Gastroesophageal sphincter (tissue), 3 donors: Measurements from ENCODE around the gene NUP88.

Source experiments
- EP300 ChIP-seq: sonication (generic); formaldehyde crosslinking; IDR thresholded peaks from one replicate; pipeline ENCODE4 v1.6.1; 2017; ENCODE audit warnings: antibody characterized with exemption, mild to moderate bottlenecking
- POLR2A ChIP-seq, 2 donors: fragments of 450-650 bp; IDR thresholded peaks; one replicate each; pipeline ENCODE4 v1.6.1; 2017; ENCODE audit warnings: antibody characterized with exemption in 2 of 2, mild to moderate bottlenecking in 2 of 2, moderate library complexity in 1 of 2
- POLR2AphosphoS5 ChIP-seq: sonication (generic); formaldehyde crosslinking; IDR thresholded peaks from one replicate; pipeline ENCODE4 v1.6.1; 2017; ENCODE audit warnings: antibody characterized with exemption
- TF ChIP-seq, protein P1 (sequence below), 4 experiments: fragments of 200-600 bp in 2 of 4; fragments of 450-650 bp in 2 of 4; sonication (generic) in 1 of 4; IDR thresholded peaks; one replicate each; pipeline ENCODE4 v1.5.1; 2017 to 2019; ENCODE audit warnings: antibody characterized with exemption in 4 of 4, mild to moderate bottlenecking in 2 of 4, moderate library complexity in 2 of 4

- TF ChIP-seq POLR2A (IDR thresholded peaks at IDR 0.05): no peak
- TF ChIP-seq, protein P1, sequence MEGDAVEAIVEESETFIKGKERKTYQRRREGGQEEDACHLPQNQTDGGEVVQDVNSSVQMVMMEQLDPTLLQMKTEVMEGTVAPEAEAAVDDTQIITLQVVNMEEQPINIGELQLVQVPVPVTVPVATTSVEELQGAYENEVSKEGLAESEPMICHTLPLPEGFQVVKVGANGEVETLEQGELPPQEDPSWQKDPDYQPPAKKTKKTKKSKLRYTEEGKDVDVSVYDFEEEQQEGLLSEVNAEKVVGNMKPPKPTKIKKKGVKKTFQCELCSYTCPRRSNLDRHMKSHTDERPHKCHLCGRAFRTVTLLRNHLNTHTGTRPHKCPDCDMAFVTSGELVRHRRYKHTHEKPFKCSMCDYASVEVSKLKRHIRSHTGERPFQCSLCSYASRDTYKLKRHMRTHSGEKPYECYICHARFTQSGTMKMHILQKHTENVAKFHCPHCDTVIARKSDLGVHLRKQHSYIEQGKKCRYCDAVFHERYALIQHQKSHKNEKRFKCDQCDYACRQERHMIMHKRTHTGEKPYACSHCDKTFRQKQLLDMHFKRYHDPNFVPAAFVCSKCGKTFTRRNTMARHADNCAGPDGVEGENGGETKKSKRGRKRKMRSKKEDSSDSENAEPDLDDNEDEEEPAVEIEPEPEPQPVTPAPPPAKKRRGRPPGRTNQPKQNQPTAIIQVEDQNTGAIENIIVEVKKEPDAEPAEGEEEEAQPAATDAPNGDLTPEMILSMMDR (IDR thresholded peaks at IDR 0.05): no peak
- TF ChIP-seq POLR2AphosphoS5: no peak
- no peak for TF ChIP-seq EP300
Observed at GRCh38 chr17:5424909-5425308, 5.4 kb upstream of the NUP88 start.
